Measurements from ENCODE around the gene NUTF2. TPM values are rescaled to one million over a fixed set of nuclear protein-coding genes. Genes with fewer than 3 reads are reported as not detected.

NUTF2 gene
- total and polyA plus RNA-seq, 2 of the 4 experiments (the other 2 are of a cell fraction), result 42.7 to 361 TPM

DNA sequence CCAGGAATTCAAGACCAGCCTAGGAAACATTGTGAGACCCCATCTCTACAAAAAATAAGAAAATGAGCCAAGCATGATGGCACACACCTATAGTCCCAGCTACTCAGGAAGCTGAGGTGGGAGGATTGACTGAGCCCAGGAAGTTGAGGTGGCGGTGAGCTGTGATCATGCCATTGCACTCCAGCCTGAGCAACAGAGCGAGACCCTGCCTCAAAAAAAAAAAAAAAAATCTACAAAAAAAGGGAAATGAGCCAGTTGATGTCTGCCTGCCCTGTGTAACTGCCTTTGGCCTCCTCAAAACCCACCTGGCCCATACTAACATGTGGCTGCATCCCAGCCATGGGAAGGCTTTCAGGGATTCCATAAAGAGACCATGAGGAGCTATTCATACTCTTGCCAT, 44.9 kb upstream of the NUTF2 start:
- Histone ChIP-seq H3K79me1 (ENCODE audit: low read depth in 1 of 2, low read length in 2 of 2) (peaks cover 32 to 78% of the 10 kb centered on the region in 2 experiments), H3K23ac (ENCODE audit: low read depth, low read length) (no peak overlapping the region), H3K9me3 (ENCODE audit: control insufficient read depth, insufficient read depth, low read length) (no peaks in the 10 kb centered on the region), H4K8ac (ENCODE audit: low read depth in 2 of 2, low read length in 2 of 2) (no peak overlapping the region), H3K4ac (ENCODE audit: low read depth, low read length) (no peak overlapping the region), H4K5ac (ENCODE audit: low read depth, low read length) (no peak overlapping the region), H3K4me2 (ENCODE audit: low read depth, low read length) (no peak overlapping the region), H3K4me3 (ENCODE audit: insufficient read depth, low read depth, low read length) (no peak overlapping the region), H3K4me1 (ENCODE audit: control insufficient read depth, insufficient read depth, low read length) (peaks cover 6% of the 10 kb centered on the region), H3K27me3 (ENCODE audit: control insufficient read depth, insufficient read depth, low read length) (no peaks in the 10 kb centered on the region), H2BK120ac (ENCODE audit: low read depth, low read length) (no peak overlapping the region), H3K36me3 (ENCODE audit: control insufficient read depth, insufficient read depth, low read length) (peaks cover 14% of the 10 kb centered on the region), H2AFZ (replicated peaks; ENCODE audit: low read length, poor library complexity) (no peak overlapping the region), H3K18ac (ENCODE audit: low read depth, low read length) (no peak overlapping the region), H2BK5ac (ENCODE audit: low read depth, low read length, poor library complexity, severe bottlenecking) (no peak overlapping the region), H2BK15ac (ENCODE audit: low read depth, low read length) (no peak overlapping the region), H3K27ac (ENCODE audit: insufficient read depth, low read length) (no peak overlapping the region), H3K9me1 (ENCODE audit: insufficient read depth, low read length) (peaks cover 18% of the 10 kb centered on the region), H3K14ac (replicated peaks; ENCODE audit: low read depth, low read length) (no peak overlapping the region), H3K56ac (ENCODE audit: extremely low read depth, insufficient read depth, low read length) (no peak overlapping the region), H2AK5ac (ENCODE audit: low read depth, low read length) (no peak overlapping the region), H2AK9ac (replicated peaks; ENCODE audit: low read depth, low read length, poor library complexity) (no peak overlapping the region), H4K20me1 (ENCODE audit: insufficient read depth, low read length) (peaks cover 30% of the 10 kb centered on the region), H3K9ac (ENCODE audit: low read depth, low read length) (no peak overlapping the region), H2BK20ac (ENCODE audit: low read depth, low read length) (no peak overlapping the region), H4K91ac (ENCODE audit: insufficient read depth, low read depth, low read length) (no peak overlapping the region)
- CTCF ChIA-PET, result no interaction called here
- DNase-seq (no peak), ATAC-seq (ENCODE audit: low read depth) (no peak)
- POLR2A ChIA-PET (ENCODE audit: unreplicated experiment), result no interaction called here
- TF ChIP-seq CHD1 (IDR thresholded peaks at IDR 0.05; ENCODE audit: low read depth, low read length) (no peak), SMC3 (IDR thresholded peaks at IDR 0.05; ENCODE audit: low read depth, low read length) (no peak), POLR2A (IDR thresholded peaks at IDR 0.05; ENCODE audit: low read depth, low read length) (no peak), MAZ (IDR thresholded peaks at IDR 0.05; ENCODE audit: borderline replicate concordance, low read depth, low read length) (no peak), RAD21 (IDR thresholded peaks at IDR 0.05; ENCODE audit: low read length) (no peak), MAFK (IDR thresholded peaks at IDR 0.05; ENCODE audit: low read depth, low read length) (no peak), BHLHE40 (IDR thresholded peaks at IDR 0.05; ENCODE audit: low read depth, low read length) (no peak), RFX5 (IDR thresholded peaks at IDR 0.05; ENCODE audit: low read depth, low read length) (no peak), MXI1 (IDR thresholded peaks at IDR 0.05; ENCODE audit: borderline replicate concordance, low read depth, low read length) (no peak), RCOR1 (IDR thresholded peaks at IDR 0.05; ENCODE audit: insufficient replicate concordance, low read length) (no peak), CTCF (conservative IDR thresholded peaks at IDR 0.05; ENCODE audit: low read depth, low read length) (no peak), FOS (IDR thresholded peaks at IDR 0.05; ENCODE audit: low read depth, low read length) (no peak), CEBPB (IDR thresholded peaks at IDR 0.05; ENCODE audit: low read depth, low read length) (no peak)
- TF ChIP-seq, protein P1, sequence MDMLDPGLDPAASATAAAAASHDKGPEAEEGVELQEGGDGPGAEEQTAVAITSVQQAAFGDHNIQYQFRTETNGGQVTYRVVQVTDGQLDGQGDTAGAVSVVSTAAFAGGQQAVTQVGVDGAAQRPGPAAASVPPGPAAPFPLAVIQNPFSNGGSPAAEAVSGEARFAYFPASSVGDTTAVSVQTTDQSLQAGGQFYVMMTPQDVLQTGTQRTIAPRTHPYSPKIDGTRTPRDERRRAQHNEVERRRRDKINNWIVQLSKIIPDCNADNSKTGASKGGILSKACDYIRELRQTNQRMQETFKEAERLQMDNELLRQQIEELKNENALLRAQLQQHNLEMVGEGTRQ (IDR thresholded peaks at IDR 0.05; ENCODE audit: low read depth, low read length), result no peak
- TF ChIP-seq, protein P2, sequence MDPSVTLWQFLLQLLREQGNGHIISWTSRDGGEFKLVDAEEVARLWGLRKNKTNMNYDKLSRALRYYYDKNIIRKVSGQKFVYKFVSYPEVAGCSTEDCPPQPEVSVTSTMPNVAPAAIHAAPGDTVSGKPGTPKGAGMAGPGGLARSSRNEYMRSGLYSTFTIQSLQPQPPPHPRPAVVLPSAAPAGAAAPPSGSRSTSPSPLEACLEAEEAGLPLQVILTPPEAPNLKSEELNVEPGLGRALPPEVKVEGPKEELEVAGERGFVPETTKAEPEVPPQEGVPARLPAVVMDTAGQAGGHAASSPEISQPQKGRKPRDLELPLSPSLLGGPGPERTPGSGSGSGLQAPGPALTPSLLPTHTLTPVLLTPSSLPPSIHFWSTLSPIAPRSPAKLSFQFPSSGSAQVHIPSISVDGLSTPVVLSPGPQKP (IDR thresholded peaks at IDR 0.05; ENCODE audit: borderline replicate concordance, low read depth, low read length), result no peak
- intact Hi-C loops (cut with micrococcal nuclease) (loop anchor here (10.0 kb wide), 1 partner anchor 277 kb away; the partner anchor contains the start of gene RIPOR1), in situ Hi-C loops (cut with MboI; ENCODE audit: low sequenced_read_pairs) (no loop called here), dilution Hi-C loops (cut with HindIII; ENCODE audit: low sequenced_read_pairs, unreplicated experiment) (no loop called here)
- no CpG with 5 or more reads among the region's 2 CpGs for WGBS, 2 experiments (ENCODE audit: extremely low coverage in 2 of 2, insufficient read length in 1 of 2)
- no TSS peak for BruUV-seq (replicated peaks)
